HFFc6 (cell line): ENCODE results near the gene RPS27. TPM values are rescaled to one million over a fixed set of nuclear protein-coding genes. Genes with fewer than 3 reads are reported as not detected.

Source experiments
- DNase-seq: peaks from one replicate; pipeline ENCODE4 v3.0.0-alpha.2; 2018
- H3K27ac Mint-ChIP-seq: 2 replicates; pipeline ENCODE4 v1.8.0; 2020; ENCODE audit warnings: mild to moderate bottlenecking, mixed read lengths
- H3K27me3 Mint-ChIP-seq: 2 replicates; pipeline ENCODE4 v1.8.0; 2021; ENCODE audit warnings: mild to moderate bottlenecking, moderate library complexity, mixed read lengths; ENCODE audit not compliant: insufficient read depth
- H3K36me3 Mint-ChIP-seq: 2 replicates; pipeline ENCODE4 v1.8.0; 2021; ENCODE audit warnings: low read depth, mixed read lengths
- H3K4me1 Mint-ChIP-seq: 2 replicates; pipeline ENCODE4 v1.8.0; 2020; ENCODE audit warnings: low read depth, mixed read lengths
- H3K4me3 Mint-ChIP-seq: 2 replicates; pipeline ENCODE4 v1.8.0; 2020; ENCODE audit warnings: mild to moderate bottlenecking, moderate library complexity, mixed read lengths
- H3K9me3 Mint-ChIP-seq: 2 replicates; pipeline ENCODE4 v1.8.0; 2020; ENCODE audit warnings: mild to moderate bottlenecking, mixed read lengths
- CTCF ChIP-seq: fragments of 200-600 bp; sonication (generic); IDR thresholded peaks from 2 replicates; pipeline ENCODE4 v1.5.0; 2021; ENCODE audit warnings: antibody characterized with exemption, mild to moderate bottlenecking
- total RNA-seq, 6 experiments: library from RNA; stranded (reverse); fragmentation: NEBNext Ultra II Directional; extraction: Animal tissue kit (Norgen Biotek cat#: 25700); gene quantifications; 2 replicates in 1 of 6; 3 replicates in 5 of 6; pipeline ENCODE4 v1.2.3, GENCODE V29; 2021

RPS27 gene
- total RNA-seq, 6 experiments from 2014 or later, result 954 to 1,562 (median 1,206) TPM

- no peaks in the 10 kb centered on the region for H3K9me3 Mint-ChIP-seq
- peak; percentile 98 for DNase-seq
- peak within 1 kb of the TSS; percentile 72 for H3K27ac Mint-ChIP-seq
- peaks cover 5% of the 10 kb centered on the region; the same call in 1 of the 2 replicates for H3K36me3 Mint-ChIP-seq
- H3K27me3 Mint-ChIP-seq, result peaks cover 3% of the 10 kb centered on the region; the same call in 1 of the 2 replicates
- H3K4me3 Mint-ChIP-seq, result peak within 1 kb of the TSS; percentile 97
- TF ChIP-seq CTCF, result peak; percentile 22; the same call in 1 of the 2 replicates
- peaks cover 63% of the 10 kb centered on the region for H3K4me1 Mint-ChIP-seq
These were observed 32.2 kb upstream of the RPS27 start, which contains the start of gene CRTC2 for GRCh38 chr1:153958111-153958960. CRTC2 (minus strand) TSS chr1:153958612; CDS start chr1:153958497, 115 bp downstream.

- no peaks in the 10 kb centered on the region for H3K9me3 Mint-ChIP-seq
- peaks cover 5% of the 10 kb centered on the region; the same call in 1 of the 2 replicates for H3K36me3 Mint-ChIP-seq
- DNase-seq, result no peak
- H3K4me3 Mint-ChIP-seq, result peak overlapping the region; percentile 97
- peak overlapping the region; percentile 72 for H3K27ac Mint-ChIP-seq
- peaks cover 6% of the 10 kb centered on the region; the same call in 1 of the 2 replicates for H3K27me3 Mint-ChIP-seq
- H3K4me1 Mint-ChIP-seq, result peaks cover 68% of the 10 kb centered on the region
- TF ChIP-seq CTCF, result no peak
These were observed 31.7 kb upstream of the RPS27 start for GRCh38 chr1:153958961-153959260.

- Mint-ChIP-seq H3K27ac (peak overlapping the region; percentile 32; the same call in 1 of the 2 replicates), H3K9me3 (no peaks in the 10 kb centered on the region), H3K4me1 (peaks cover 68% of the 10 kb centered on the region)
These were observed 31.1 kb upstream of the RPS27 start for GRCh38 chr1:153959454-153959853.

DNA sequence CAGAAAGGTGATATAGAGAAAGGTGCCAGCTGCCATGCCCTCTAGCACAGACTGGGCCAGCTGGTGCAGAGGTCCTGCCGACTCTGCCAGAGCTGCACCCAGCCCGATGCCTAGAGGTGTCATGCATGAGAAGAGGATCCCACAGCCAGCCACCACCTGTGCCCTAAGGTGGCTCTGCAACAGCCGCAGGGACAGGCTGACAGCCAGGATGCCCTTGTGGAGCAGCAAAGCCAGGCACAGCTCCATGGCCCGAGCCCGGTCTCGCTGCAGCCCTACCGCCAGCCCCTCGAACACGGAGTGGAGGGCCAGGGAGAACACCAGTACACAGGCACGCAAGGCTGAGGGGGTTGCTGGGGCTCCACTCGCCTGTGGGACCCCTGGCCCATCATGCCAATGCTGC is 30.4 kb upstream of the RPS27 start:
- H3K36me3 Mint-ChIP-seq, result peaks cover 5% of the 10 kb centered on the region; the same call in 1 of the 2 replicates
- DNase-seq, result no peak
- H3K9me3 Mint-ChIP-seq, result no peaks in the 10 kb centered on the region
- H3K4me1 Mint-ChIP-seq, result peaks cover 71% of the 10 kb centered on the region
- H3K4me3 Mint-ChIP-seq, result no peak overlapping the region
- TF ChIP-seq CTCF, result no peak
- H3K27ac Mint-ChIP-seq, result no peak overlapping the region
- peaks cover 6% of the 10 kb centered on the region; the same call in 1 of the 2 replicates for H3K27me3 Mint-ChIP-seq

More at GRCh38 chr1:153959454-153959853, 31.1 kb upstream of the RPS27 start:
- H3K4me3 Mint-ChIP-seq, result no peak overlapping the region
- H3K27me3 Mint-ChIP-seq, result peaks cover 6% of the 10 kb centered on the region; the same call in 1 of the 2 replicates
- H3K36me3 Mint-ChIP-seq, result peaks cover 5% of the 10 kb centered on the region; the same call in 1 of the 2 replicates
- no peak for DNase-seq
- TF ChIP-seq CTCF, result no peak

GRCh38 chr1:153961421-153961820 is 29.1 kb upstream of the RPS27 start:
- Mint-ChIP-seq H3K36me3 (peaks cover 5% of the 10 kb centered on the region; the same call in 1 of the 2 replicates), H3K27ac (peak overlapping the region; percentile 37; the same call in 1 of the 2 replicates)

More at GRCh38 chr1:153961421-153961820, 29.1 kb upstream of the RPS27 start:
- H3K4me3 Mint-ChIP-seq, result peak overlapping the region; percentile 89
- peaks cover 73% of the 10 kb centered on the region for H3K4me1 Mint-ChIP-seq
- H3K9me3 Mint-ChIP-seq, result no peaks in the 10 kb centered on the region
- no peak for TF ChIP-seq CTCF
- DNase-seq, result no peak
- peaks cover 6% of the 10 kb centered on the region; the same call in 1 of the 2 replicates for H3K27me3 Mint-ChIP-seq
